ENCODE data around the gene IRAK1. TPM values are rescaled to one million over a fixed set of nuclear protein-coding genes. Genes with fewer than 3 reads are reported as not detected.

Gene IRAK1
- total and polyA plus RNA-seq, 2 of the 8 experiments (the other 6 are each of a cell fraction or from before 2014, with no cell fraction given): 26.6 to 41.7 TPM

DNA sequence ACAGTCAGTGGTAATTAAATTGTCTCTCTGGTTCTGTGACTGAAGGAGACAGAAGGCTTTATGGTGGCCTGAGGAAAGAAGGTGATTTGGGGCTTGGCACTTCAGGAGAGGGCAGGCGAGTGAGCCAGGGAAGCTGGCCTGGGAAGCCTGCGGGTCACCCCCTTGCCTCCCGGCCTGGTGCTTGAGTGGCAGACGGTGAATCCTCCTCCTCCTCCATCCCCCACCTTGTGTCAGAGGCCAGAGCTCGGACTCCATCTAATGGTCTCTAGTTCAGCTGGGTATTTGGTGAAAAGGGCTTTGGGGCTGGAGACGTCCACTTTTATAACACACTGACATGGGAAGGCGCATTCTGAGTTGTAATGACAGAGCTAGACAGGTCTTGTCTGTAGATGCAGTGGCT lies 38.5 kb downstream of the IRAK1 start:
- no peak overlapping the region for H2BK5ac ChIP-seq (ENCODE audit: low read depth, low read length)
- peaks cover 0 to 4% (median 0%) of the 10 kb centered on the region in 4 experiments; a peak in 1 of 7 replicates for H3K4me1 ChIP-seq (replicated peaks in 1 of 4; ENCODE audit: control insufficient read depth in 3 of 4, insufficient read depth in 4 of 4, low read length in 3 of 4)
- 81% methylated on average over 5 of the region's 7 CpGs; no CpG with 5 or more reads in 1 of the 2 experiments for WGBS, 2 experiments (ENCODE audit: extremely low coverage in 1 of 2, insufficient coverage in 1 of 2, insufficient read length in 1 of 2, insufficient replicate concordance in 2 of 2, low coverage in 1 of 2, low lambda C conversion rate in 2 of 2, missing lambda C conversion rate in 1 of 2)
- no peak overlapping the region for H3K23ac ChIP-seq (ENCODE audit: insufficient read length)
- no peak overlapping the region for H2BK15ac ChIP-seq (ENCODE audit: low read length)
- no peaks in the 10 kb centered on the region for H3K36me3 ChIP-seq (ENCODE audit: control insufficient read depth in 2 of 4, insufficient read depth in 4 of 4, low read length in 3 of 4)
- H3K4me3 ChIP-seq (ENCODE audit: extremely low read depth in 1 of 4, insufficient read depth in 2 of 4, low read depth in 3 of 4, low read length in 4 of 4): no peak overlapping the region
- no peak overlapping the region for H2BK12ac ChIP-seq (ENCODE audit: low read depth, low read length)
- no peaks in the 10 kb centered on the region for H3K79me2 ChIP-seq (ENCODE audit: control insufficient read depth in 1 of 2, insufficient read depth in 2 of 2, low read length in 2 of 2)
- H3K79me1 ChIP-seq (ENCODE audit: low read depth, low read length): no peaks in the 10 kb centered on the region
- no peak overlapping the region for H4K5ac ChIP-seq (ENCODE audit: insufficient read length, low read depth, low read length)
- no peak overlapping the region for H3K18ac ChIP-seq (ENCODE audit: extremely low read depth, low read length)
- H4K8ac ChIP-seq (ENCODE audit: extremely low read depth, insufficient read depth, low read length): no peak overlapping the region
- no peaks in the 10 kb centered on the region for H3K27me3 ChIP-seq (replicated peaks in 1 of 4; ENCODE audit: control insufficient read depth in 3 of 4, extremely low read depth in 1 of 4, insufficient read depth in 3 of 4, low read length in 3 of 4)
- POLR2A ChIA-PET (ENCODE audit: partially characterized antibody): interaction anchor here (0.9 to 3.2 kb wide), 3 partner anchors 10 to 786 kb away, joined by 3 to 10 read pairs (median 5); partner anchors contain the start of gene HCFC1
- CTCF ChIA-PET (ENCODE audit: partially characterized antibody): interaction anchor here (0.9 to 1.6 kb wide), 3 partner anchors 29 to 37 kb away, joined by 3 read pairs; no protein-coding TSS in a partner anchor
- H2BK20ac ChIP-seq (ENCODE audit: low read length): no peak overlapping the region
- H3K14ac ChIP-seq (ENCODE audit: insufficient read length): no peak overlapping the region
- H2AFZ ChIP-seq (ENCODE audit: low read length): no peak overlapping the region
- H3K9ac ChIP-seq (replicated peaks in 1 of 4; ENCODE audit: extremely low read depth in 1 of 4, low read depth in 3 of 4, low read length in 3 of 4): no peak overlapping the region
- H3K4ac ChIP-seq (replicated peaks; ENCODE audit: insufficient read length, low read depth, low read length): no peak overlapping the region
- DNase-seq (ENCODE audit: low read depth in 1 of 2, low spot score in 2 of 2) (no peak), FAIRE-seq (no peak)
- no peak overlapping the region for H3K4me2 ChIP-seq (ENCODE audit: insufficient read depth in 1 of 2, low read depth in 2 of 2, low read length in 2 of 2)
- no peak overlapping the region for H2AK5ac ChIP-seq (ENCODE audit: low read depth, low read length)
- H3K23me2 ChIP-seq (ENCODE audit: low read depth, low read length): no peaks in the 10 kb centered on the region
- TF ChIP-seq SAP30 (IDR thresholded peaks at IDR 0.05; ENCODE audit: insufficient read depth, insufficient replicate concordance, low read length): no peak
- no peak for TF ChIP-seq SUZ12 (IDR thresholded peaks at IDR 0.05; ENCODE audit: low read length)
- TF ChIP-seq PHF8 (conservative IDR thresholded peaks at IDR 0.05; ENCODE audit: low read depth, low read length): no peak
- no peak overlapping the region for H4K91ac ChIP-seq (replicated peaks; ENCODE audit: insufficient read length, low read length)
- no peak overlapping the region for H2BK120ac ChIP-seq (replicated peaks; ENCODE audit: low read depth, low read length)
- no peak overlapping the region for H3K27ac ChIP-seq (ENCODE audit: low read depth, low read length)
- no peaks in the 10 kb centered on the region for H4K20me1 ChIP-seq (replicated peaks in 1 of 2; ENCODE audit: control insufficient read depth in 1 of 2, insufficient read depth in 2 of 2, low read length in 2 of 2)
- H3K56ac ChIP-seq (replicated peaks; ENCODE audit: insufficient read length, low read depth, low read length): no peak overlapping the region
- no peaks in the 10 kb centered on the region for H3K9me3 ChIP-seq (ENCODE audit: insufficient read depth in 2 of 2, low read depth in 1 of 2, low read length in 1 of 2)
